Pancreas (tissue), 10 donors: ENCODE measurements around the gene KCNMA1. TPM values are rescaled to one million over a fixed set of nuclear protein-coding genes. Genes with fewer than 3 reads are reported as not detected.

Source experiments
- ATAC-seq, 4 donors: fragments of 200-7000 bp; cut with Tn5 transposase; one replicate each; pipeline versions ENCODE4 v1.8.0 to v1.9.1; 2020; ENCODE audit warnings: mild to moderate bottlenecking in 4 of 4, moderate library complexity in 4 of 4
- DNase-seq, 6 donors: peaks; one replicate each; pipeline ENCODE4 v3.0.0-alpha.2; 2020
- FAIRE-seq: peaks from 2 replicates; lab custom pipeline; 2012; peaks lifted over from hg19 to GRCh38; lab: Jason Lieb, UNC
- H3K27ac ChIP-seq, 4 donors: fragments of 200-600 bp; sonication (generic); 1 replicate in 3 of 4; 2 replicates in 1 of 4; pipeline versions ENCODE4 v1.5.0 to v1.8.0; 2020
- H3K27me3 ChIP-seq, 4 donors: fragments of 200-600 bp; one replicate each; pipeline ENCODE4 v1.8.0; 2021
- H3K36me3 ChIP-seq, 3 donors: fragments of 200-600 bp; sonication (generic) in 1 of 3; one replicate each; pipeline versions ENCODE4 v1.5.0 to v1.8.0; 2020 to 2021
- H3K4me1 ChIP-seq, 3 donors: fragments of 200-600 bp; one replicate each; pipeline ENCODE4 v1.8.0; 2021
- H3K4me3 ChIP-seq, 4 donors: fragments of 200-600 bp; sonication (generic) in 2 of 4; one replicate each; pipeline versions ENCODE4 v1.5.0 to v1.8.0; 2020 to 2021
- H3K9me3 ChIP-seq, 4 donors: fragments of 200-600 bp; one replicate each; pipeline ENCODE4 v1.8.0; 2021
- CTCF ChIP-seq, 4 donors: fragments of 200-600 bp; sonication (generic) in 3 of 4; IDR thresholded peaks; one replicate each; pipeline versions ENCODE4 v1.5.0 to v1.8.0; 2021; ENCODE audit warnings: antibody characterized with exemption in 4 of 4
- WGBS, 2 donors: extraction: QIAGEN DNeasy Blood & Tissue Kit; methylation state at CpG; one replicate each; pipeline ENCODE4 v1.1.7; 2013; 5-methylcytosine and 5-hydroxymethylcytosine counted together
- intact Hi-C, 3 donors: fragments of 100-400 bp; cut with DNase I; formaldehyde crosslinking; loops; one replicate each; pipeline versions ENCODE4 v1.11.1 to v1.14.2; 2022
- polyA plus RNA-seq, 2 donors: library from polyadenylated mRNA; stranded (reverse); fragments of 200-250 nt; gene quantifications; one replicate each; pipeline ENCODE4 v1.2.3, GENCODE V29; 2013
- total RNA-seq, 6 donors: library from RNA; stranded (reverse); fragmentation: NEBNext Ultra II Directional in 4 of 6; extraction: Animal tissue kit (Norgen Biotek cat#: 25700) in 4 of 6; gene quantifications; one replicate each; pipeline versions ENCODE4 v1.2.1 to v1.2.4, GENCODE V29; 2021 to 2023
- donor health status: healthy with polysubstance abuse.
- donor health status: DM: no; HTN: no; CAD: no; lungs with moderate emphysema.
- donor health status: DM: no; HTN: no; CAD: no.
- donor health status: control.
- donor health status: control.
- donor health status: Bipolar disorder and iron deficiency.
- donor health status: DM: yes; HTN: yes; CAD: no.
- donor health status: DM: no; HTN: no; CAD: no.
- donor health status: DM: no; HTN: no; CAD: no.
- donor health status: DM: yes; HTN: yes; CAD: no.

KCNMA1 gene
- total and polyA plus RNA-seq, 8 donors: 3.5 to 19.4 (median 9.3) TPM

- no peak for TF ChIP-seq CTCF (IDR thresholded peaks at IDR 0.05)
Observed at GRCh38 chr10:77430530-77430929, 207.1 kb downstream of the KCNMA1 start.

GRCh38 chr10:77428691-77429395 lies 208.8 kb downstream of the KCNMA1 start:
- intact Hi-C loops: no loop called here
- no peaks in the 10 kb centered on the region for H3K9me3 ChIP-seq
- H3K27ac ChIP-seq: no peak overlapping the region
- peaks cover 7 to 24% (median 11%) of the 10 kb centered on the region in 3 donors for H3K4me1 ChIP-seq
- no peak overlapping the region for H3K4me3 ChIP-seq
- FAIRE-seq (no peak), DNase-seq (peak in 4 of 6 donors; percentile 65 to 75 (median 68)), ATAC-seq (peak; percentile 74 to 89 (median 84))
- H3K27me3 ChIP-seq: no peaks in the 10 kb centered on the region
- WGBS, 2 donors: 33 to 63% methylated on average over 3 of the region's 3 CpGs
- H3K36me3 ChIP-seq: no peaks in the 10 kb centered on the region
- TF ChIP-seq CTCF (IDR thresholded peaks at IDR 0.05): peak; percentile 23 to 71 (median 64)

More at GRCh38 chr10:77430530-77430929, 207.1 kb downstream of the KCNMA1 start:
- no peak overlapping the region for H3K27ac ChIP-seq
- WGBS, 2 donors: 86 to 90% methylated on average over 5 of the region's 5 CpGs
- DNase-seq: no peak
- ATAC-seq: no peak
- no peak for FAIRE-seq
- H3K4me3 ChIP-seq: no peak overlapping the region
- no peaks in the 10 kb centered on the region for H3K9me3 ChIP-seq
- no peaks in the 10 kb centered on the region for H3K36me3 ChIP-seq
- H3K4me1 ChIP-seq: peaks cover 0 to 16% (median 4%) of the 10 kb centered on the region in 3 donors
- no peaks in the 10 kb centered on the region for H3K27me3 ChIP-seq
- intact Hi-C loops: no loop called here

GRCh38 chr10:77424257-77424656 lies 213.4 kb downstream of the KCNMA1 start:
- H3K36me3 ChIP-seq: no peaks in the 10 kb centered on the region
- no peaks in the 10 kb centered on the region for H3K27me3 ChIP-seq
- ATAC-seq: no peak
- intact Hi-C loops: no loop called here
- no peak for DNase-seq
- TF ChIP-seq CTCF (IDR thresholded peaks at IDR 0.05): no peak
- FAIRE-seq: no peak
- peaks cover 22 to 42% (median 38%) of the 10 kb centered on the region in 3 donors for H3K4me1 ChIP-seq
- peak overlapping the region in 3 of 4 donors; percentile 71 to 77 (median 76) for H3K27ac ChIP-seq
- no peaks in the 10 kb centered on the region for H3K9me3 ChIP-seq
- no peak overlapping the region for H3K4me3 ChIP-seq

- no peak for TF ChIP-seq CTCF (IDR thresholded peaks at IDR 0.05)
- Histone ChIP-seq H3K4me1 (peaks cover 22 to 43% (median 42%) of the 10 kb centered on the region in 3 donors), H3K4me3 (no peak overlapping the region), H3K9me3 (no peaks in the 10 kb centered on the region), H3K36me3 (no peaks in the 10 kb centered on the region), H3K27me3 (no peaks in the 10 kb centered on the region), H3K27ac (peak overlapping the region; percentile 63 to 77 (median 74))
- ATAC-seq: peak; percentile 84 to 91 (median 88)
- DNase-seq: peak in 4 of 6 donors; percentile 45 to 74 (median 63)
- no peak for FAIRE-seq
- 22 to 27% methylated on average over 5 of the region's 5 CpGs for WGBS, 2 donors
- intact Hi-C loops: no loop called here
Observed at GRCh38 chr10:77422491-77423338, 214.9 kb downstream of the KCNMA1 start.
